Right cardiac atrium (tissue), 5 donors: ENCODE data around the gene HSPD1. TPM values are rescaled to one million over a fixed set of nuclear protein-coding genes. Genes with fewer than 3 reads are reported as not detected.

Experiments
- ATAC-seq, 2 donors: fragments of 200-7000 bp; cut with Tn5 transposase; one replicate each; pipeline versions ENCODE4 v1.8.0 to v1.9.1; 2020; ENCODE audit warnings: moderate library complexity in 2 of 2, mild to moderate bottlenecking in 1 of 2
- DNase-seq, 3 donors: peaks; one replicate each; pipeline ENCODE4 v3.0.0-alpha.2; 2020
- H3K27ac ChIP-seq: one replicate; pipeline ENCODE4 v1.5.1; 2013; ENCODE audit warnings: mild to moderate bottlenecking, low read length, control low read depth, moderate library complexity
- H3K27me3 ChIP-seq: one replicate; pipeline ENCODE4 v1.6.1; 2013; ENCODE audit not compliant: control insufficient read depth, insufficient read depth
- H3K4me1 ChIP-seq: one replicate; pipeline ENCODE4 v1.6.1; 2013; ENCODE audit warnings: low read length; ENCODE audit not compliant: control insufficient read depth, insufficient read depth
- H3K4me3 ChIP-seq: one replicate; pipeline ENCODE4 v1.5.1; 2013; ENCODE audit warnings: low read length, control low read depth
- H3K9me3 ChIP-seq: one replicate; pipeline ENCODE4 v1.6.1; 2013; ENCODE audit warnings: low read length; ENCODE audit not compliant: control insufficient read depth
- WGBS: extraction: QIAGEN DNeasy Blood & Tissue Kit; methylation state at CpG from one replicate; pipeline ENCODE4 v1.1.7; 2013; 5-methylcytosine and 5-hydroxymethylcytosine counted together
- intact Hi-C, 4 donors: fragments of 100-400 bp; cut with DNase I; formaldehyde crosslinking; loops; one replicate each; pipeline versions ENCODE4 v1.11.0 to v1.14.0; 2022 to 2023
- long read RNA-seq, 4 donors: library from polyadenylated mRNA; unstranded; transcript quantifications; one replicate each; pipeline ENCODE4 v2.0.0, GENCODE V29; 2020 to 2021
- polyA plus RNA-seq: library from polyadenylated mRNA; stranded (reverse); fragments of 200-250 nt; gene quantifications from one replicate; pipeline ENCODE4 v1.2.3, GENCODE V29; 2013
- total RNA-seq, 4 donors: library from RNA; stranded (reverse); fragmentation: NEBNext Ultra II Directional; extraction: Animal tissue kit (Norgen Biotek cat#: 25700); gene quantifications; one replicate each; pipeline ENCODE4 v1.2.1, GENCODE V29; 2021
- donor health status: healthy with polysubstance abuse.
- donor health status: DM: no; HTN: yes; CAD: no.
- donor health status: DM: no; HTN: no; CAD: no.
- donor health status: DM: no; HTN: yes; CAD: no; lungs with severe emphysema.
- donor health status: DM: yes; HTN: yes; CAD: no.

The HSPD1 gene
- total RNA-seq, result 100 to 1,000 TPM; 111 to 182 (median 159) TPM
- polyA plus RNA-seq, result 174 TPM
- long read RNA-seq, donor 1, transcript HSPD1-201 (12 exons, 2,299 nt), result minor isoform, 5 of 559 reads
- long read RNA-seq, donor 1, transcript HSPD1-202 (12 exons, 2,455 nt), result major isoform, 424 of 559 reads
- long read RNA-seq, donor 1, partial matches to known transcripts, result 87 of 559 reads
- long read RNA-seq, donor 1, other reads (novel, unspliced or antisense), result 43 of 559 reads
- long read RNA-seq, donor 2, transcript HSPD1-202 (12 exons, 2,455 nt), result major isoform, 160 of 195 reads
- long read RNA-seq, donor 2, partial matches to known transcripts, result 10 of 195 reads
- long read RNA-seq, donor 2, other reads (novel, unspliced or antisense), result 21 of 195 reads
- long read RNA-seq, donor 3, transcript HSPD1-202 (12 exons, 2,455 nt), result major isoform, 356 of 671 reads
- long read RNA-seq, donor 3, partial matches to known transcripts, result 273 of 671 reads
- long read RNA-seq, donor 3, other reads (novel, unspliced or antisense), result 40 of 671 reads
- long read RNA-seq, donor 4, transcript HSPD1-202 (12 exons, 2,455 nt), result major isoform, 169 of 205 reads
- long read RNA-seq, donor 4, transcript HSPD1-201 (12 exons, 2,299 nt), result minor isoform, 7 of 205 reads
- long read RNA-seq, donor 4, partial matches to known transcripts, result 3 of 205 reads
- long read RNA-seq, donor 4, other reads (novel, unspliced or antisense), result 25 of 205 reads

DNA sequence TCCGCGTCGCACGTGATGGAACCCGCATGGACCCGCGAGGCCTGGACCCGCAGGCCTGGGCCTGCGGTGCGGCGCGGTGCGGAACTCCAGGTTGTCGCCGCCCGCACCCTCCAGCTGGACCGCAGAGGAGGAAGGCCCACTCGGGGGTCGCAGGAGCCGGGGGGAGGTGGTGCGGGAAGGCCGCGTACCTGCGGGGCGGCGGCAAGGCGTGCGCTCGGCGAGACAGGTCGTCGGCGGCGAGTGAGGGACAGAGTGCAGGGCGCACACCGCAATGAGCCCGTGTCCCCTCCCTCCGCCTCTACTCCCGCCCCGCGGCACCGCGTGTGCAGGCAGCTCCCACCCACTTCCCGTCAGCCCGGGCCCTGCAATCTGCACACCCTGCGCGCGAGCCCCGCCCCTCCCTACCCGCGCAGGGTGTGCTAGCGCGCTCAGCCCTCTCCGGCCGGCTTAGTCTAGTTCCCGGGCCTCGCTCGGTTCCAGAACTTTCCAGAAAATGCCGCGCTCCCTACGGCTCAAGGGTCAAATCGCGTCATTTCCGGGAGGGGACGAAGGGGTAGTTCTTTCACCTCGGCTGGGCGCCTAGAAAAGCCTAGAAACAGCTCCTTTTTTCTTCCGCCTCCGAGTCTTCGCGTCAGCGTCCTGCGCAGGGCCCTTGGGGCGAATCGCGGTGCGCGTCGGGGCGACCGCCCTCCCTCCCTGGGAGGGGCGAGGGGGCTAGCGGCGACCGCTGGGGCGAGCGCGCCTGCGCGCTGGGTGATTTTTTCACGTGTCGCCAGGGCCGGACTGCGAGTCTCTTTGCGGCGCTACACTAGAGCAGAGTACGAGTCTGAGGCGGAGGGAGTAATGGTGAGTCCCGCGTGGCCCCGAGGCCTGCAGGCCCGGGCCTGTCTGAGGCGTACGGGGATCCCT lies at the start of gene HSPD1, which contains the start of gene HSPE1:
Gene HSPD1 (minus strand): TSS at position 247 of the 909 bp plus-strand sequence. CDS start 992 bp downstream, outside the sequence.
Gene HSPE1 (plus strand): TSS at position 786 of the 909 bp plus-strand sequence. CDS start 58 bp downstream, at position 844.
- Histone ChIP-seq H3K9me3 (no peaks in the 10 kb centered on the region), H3K27ac (peak within 1 kb of the TSS; percentile 91), H3K4me1 (peaks cover 4% of the 10 kb centered on the region), H3K27me3 (no peaks in the 10 kb centered on the region), H3K4me3 (peak within 1 kb of the TSS; percentile 81)
- intact Hi-C loops, result loop anchor here in 3 of 4 donors (10.0 kb wide), 2 partner anchors 85 to 95 kb away; no protein-coding TSS in a partner anchor
- WGBS, result under 1% methylated on average over 104 of the region's 104 CpGs
- DNase-seq (peak; percentile 98 to 99 (median 99)), ATAC-seq (peak; percentile 98)

DNA sequence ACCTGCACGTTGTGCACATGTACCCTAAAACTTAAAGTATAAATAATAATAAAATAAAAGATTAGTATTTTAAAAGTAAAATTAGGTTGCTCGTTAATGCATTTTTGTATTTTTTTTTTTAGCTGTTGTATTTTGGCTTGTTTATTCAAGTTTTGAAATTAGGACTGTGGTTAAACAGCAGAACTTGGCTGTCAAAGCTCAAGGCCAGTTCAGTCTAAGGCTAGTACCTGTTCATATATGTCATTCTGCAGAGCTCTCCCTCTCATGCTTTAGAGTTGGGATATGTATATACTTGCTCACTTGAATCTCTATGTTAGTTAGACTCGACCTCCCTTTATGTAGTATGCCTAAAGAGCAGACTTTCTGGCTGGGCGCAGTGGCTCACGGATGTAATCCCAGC lies 48.9 kb upstream of the HSPD1 start:
- DNase-seq (no peak), ATAC-seq (no peak)
- no peak overlapping the region for H3K27ac ChIP-seq
- no peak overlapping the region for H3K4me3 ChIP-seq
- WGBS, result 94% methylated on average over 5 of the region's 5 CpGs
- no peaks in the 10 kb centered on the region for H3K4me1 ChIP-seq
- no peaks in the 10 kb centered on the region for H3K9me3 ChIP-seq
- no peaks in the 10 kb centered on the region for H3K27me3 ChIP-seq
- intact Hi-C loops, result no loop called here

DNA sequence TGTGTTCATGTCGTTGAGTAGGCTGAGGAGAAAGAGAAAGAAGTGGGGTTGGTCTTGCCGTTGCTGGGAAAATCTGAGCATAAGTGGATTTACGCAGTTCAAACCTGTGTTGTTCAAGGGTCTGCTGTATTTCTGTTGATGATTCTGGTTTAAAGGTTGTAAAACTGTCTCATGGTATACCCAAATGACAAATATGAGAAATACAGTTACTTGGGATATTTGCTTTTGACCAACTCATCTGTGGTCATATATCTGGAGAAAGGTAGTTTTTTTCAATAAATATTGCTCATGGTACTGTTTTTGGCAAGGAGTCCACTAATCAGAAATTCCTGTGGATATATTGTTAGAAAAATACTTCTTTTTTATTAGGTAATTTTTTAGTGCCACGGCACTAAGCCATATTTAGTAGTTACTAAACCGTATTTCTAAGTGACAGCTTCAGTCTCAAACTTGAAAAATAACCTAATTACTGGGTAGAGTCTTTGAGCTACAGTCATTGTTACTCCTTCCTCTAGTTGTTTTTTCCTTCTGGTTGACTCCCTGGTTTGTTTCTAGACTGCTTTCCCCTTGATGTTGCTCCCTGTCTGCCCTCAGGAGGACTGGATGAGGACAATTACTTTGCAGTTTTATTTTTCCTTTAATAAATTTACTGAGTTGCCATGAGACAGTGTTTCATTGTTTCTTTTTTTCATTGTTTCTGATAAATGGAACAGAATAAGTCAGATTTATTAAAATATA lies 47.7 kb upstream of the HSPD1 start:
- Histone ChIP-seq H3K27ac (no peak overlapping the region), H3K27me3 (no peaks in the 10 kb centered on the region), H3K4me1 (no peaks in the 10 kb centered on the region), H3K4me3 (no peak overlapping the region), H3K9me3 (no peaks in the 10 kb centered on the region)
- WGBS, result 87% methylated on average over 5 of the region's 5 CpGs
- ATAC-seq, result no peak
- no peak for DNase-seq
- intact Hi-C loops, result no loop called here

DNA sequence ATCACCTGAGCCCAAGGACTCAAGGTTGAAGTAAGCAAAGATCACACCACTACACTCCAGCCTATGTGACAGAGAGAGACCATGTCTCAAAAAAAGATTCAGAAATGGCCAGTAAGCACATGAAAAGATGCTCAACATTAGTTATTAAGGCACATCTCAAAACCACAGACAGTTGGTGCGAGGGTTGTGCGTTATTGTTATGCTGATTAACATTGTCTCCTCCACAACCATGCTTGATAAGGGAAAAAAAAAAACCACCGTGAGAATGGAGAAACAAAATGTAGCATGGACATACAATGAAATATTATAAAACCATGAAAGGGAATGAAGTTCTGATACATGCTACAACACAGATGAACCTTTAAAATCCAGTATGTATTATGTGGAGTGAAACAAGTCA lies 43.6 kb upstream of the HSPD1 start:
- Histone ChIP-seq H3K27ac (no peak overlapping the region), H3K9me3 (no peaks in the 10 kb centered on the region), H3K27me3 (no peaks in the 10 kb centered on the region), H3K4me1 (peaks cover 2% of the 10 kb centered on the region), H3K4me3 (no peak overlapping the region)
- WGBS, result 93% methylated on average over 3 of the region's 3 CpGs
- DNase-seq, result no peak
- intact Hi-C loops, result no loop called here
- ATAC-seq, result no peak

DNA sequence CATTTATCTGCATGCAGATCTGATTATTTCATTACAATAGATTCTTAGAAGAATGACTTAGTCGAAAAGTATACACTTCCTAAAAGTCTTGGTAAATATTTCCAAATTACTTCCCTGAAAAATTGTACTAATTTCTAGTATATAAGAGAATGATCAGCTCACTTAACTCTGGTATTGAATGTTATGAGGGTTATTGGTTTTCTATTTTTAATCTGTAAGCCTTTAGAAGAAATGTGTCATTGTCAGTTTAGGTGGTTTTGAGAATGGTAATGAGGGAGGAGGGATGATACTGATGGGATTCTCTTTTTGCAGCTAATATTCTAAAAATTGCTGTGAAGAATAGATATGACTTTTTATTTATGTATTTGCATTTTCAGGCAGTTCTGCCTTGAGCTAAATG lies 40.1 kb upstream of the HSPD1 start:
- no peak overlapping the region for H3K27ac ChIP-seq
- no peaks in the 10 kb centered on the region for H3K27me3 ChIP-seq
- no peak overlapping the region for H3K4me3 ChIP-seq
- intact Hi-C loops, result no loop called here
- DNase-seq, result no peak
- H3K9me3 ChIP-seq, result no peaks in the 10 kb centered on the region
- H3K4me1 ChIP-seq, result peaks cover 2% of the 10 kb centered on the region
- 76% methylated on average over 1 of the region's 1 CpG for WGBS
- ATAC-seq, result no peak

DNA sequence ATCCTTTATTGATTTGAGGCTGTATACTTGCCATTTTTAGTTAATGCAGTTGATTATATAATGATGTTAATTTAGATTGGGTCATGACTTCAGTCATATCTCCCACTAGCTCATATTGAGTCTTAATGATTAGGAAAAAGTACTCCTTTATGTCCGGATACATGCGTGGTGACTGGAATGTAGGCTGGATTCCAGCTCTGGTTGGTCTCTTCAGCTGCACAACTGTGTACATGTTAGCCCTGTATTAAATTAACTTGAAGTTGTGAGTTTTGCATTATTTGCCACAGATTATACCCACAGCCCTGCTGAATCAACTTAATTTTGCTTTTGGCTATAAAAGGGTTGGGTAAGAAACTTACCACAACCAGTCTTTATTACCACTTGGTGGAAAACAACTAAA lies 38.8 kb upstream of the HSPD1 start:
- intact Hi-C loops, result no loop called here

DNA sequence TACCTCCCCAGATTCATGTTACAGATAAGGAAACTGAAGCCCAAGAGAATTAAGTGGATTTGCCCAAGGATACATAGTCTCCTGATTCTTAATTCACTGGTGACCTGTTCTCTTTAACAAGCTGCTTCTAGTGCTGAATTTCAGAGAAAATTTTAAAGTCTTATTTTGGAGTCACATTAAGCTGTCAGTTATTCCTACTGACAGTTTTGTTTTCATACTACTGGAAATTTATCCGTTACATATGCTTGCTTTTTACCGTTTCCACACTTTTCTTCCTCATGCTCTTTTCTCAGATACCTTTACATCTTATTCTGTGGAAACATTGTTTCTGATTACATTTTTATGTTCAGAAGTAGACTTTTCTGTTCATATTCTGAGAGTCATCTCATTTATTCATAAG lies 17.5 kb upstream of the HSPD1 start:
- H3K4me3 ChIP-seq, result peak overlapping the region; percentile 71
- no peaks in the 10 kb centered on the region for H3K9me3 ChIP-seq
- DNase-seq (no peak), ATAC-seq (no peak)
- H3K27me3 ChIP-seq, result no peaks in the 10 kb centered on the region
- intact Hi-C loops, result no loop called here
- 33% methylated on average over 2 of the region's 2 CpGs for WGBS
- H3K4me1 ChIP-seq, result no peaks in the 10 kb centered on the region
- no peak overlapping the region for H3K27ac ChIP-seq

More for the DNA sequence above, 38.8 kb upstream of the HSPD1 start:
- H3K4me1 ChIP-seq, result peaks cover 2% of the 10 kb centered on the region
- no peak overlapping the region for H3K4me3 ChIP-seq
- WGBS, result 25% methylated on average over 2 of the region's 2 CpGs
- ATAC-seq (peak in 1 of 2 donors; percentile 47), DNase-seq (no peak)
- no peaks in the 10 kb centered on the region for H3K9me3 ChIP-seq
- no peaks in the 10 kb centered on the region for H3K27me3 ChIP-seq
- H3K27ac ChIP-seq, result no peak overlapping the region

DNA sequence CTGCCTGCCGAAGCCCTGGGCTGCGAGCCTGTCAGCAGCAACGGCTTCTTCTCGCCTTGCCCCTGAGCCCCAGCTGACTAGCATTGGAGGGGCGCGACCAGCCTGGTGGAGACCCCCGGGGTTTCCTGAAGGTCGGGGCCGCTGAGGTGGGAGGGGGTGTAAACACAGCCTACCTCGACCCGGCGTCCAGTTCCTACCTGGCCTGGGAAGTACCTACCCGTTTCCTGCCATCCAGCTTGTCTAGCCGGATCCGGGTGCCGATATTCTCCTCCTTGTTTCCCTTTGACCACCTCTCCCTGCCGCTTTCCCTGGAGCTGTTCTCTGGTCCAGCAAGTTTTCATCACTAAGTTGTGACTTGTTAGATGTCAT lies 16.7 kb upstream of the HSPD1 start:
- ATAC-seq, result peak in 1 of 2 donors; percentile 41
- WGBS, result under 1% methylated on average over 17 of the region's 17 CpGs

DNA sequence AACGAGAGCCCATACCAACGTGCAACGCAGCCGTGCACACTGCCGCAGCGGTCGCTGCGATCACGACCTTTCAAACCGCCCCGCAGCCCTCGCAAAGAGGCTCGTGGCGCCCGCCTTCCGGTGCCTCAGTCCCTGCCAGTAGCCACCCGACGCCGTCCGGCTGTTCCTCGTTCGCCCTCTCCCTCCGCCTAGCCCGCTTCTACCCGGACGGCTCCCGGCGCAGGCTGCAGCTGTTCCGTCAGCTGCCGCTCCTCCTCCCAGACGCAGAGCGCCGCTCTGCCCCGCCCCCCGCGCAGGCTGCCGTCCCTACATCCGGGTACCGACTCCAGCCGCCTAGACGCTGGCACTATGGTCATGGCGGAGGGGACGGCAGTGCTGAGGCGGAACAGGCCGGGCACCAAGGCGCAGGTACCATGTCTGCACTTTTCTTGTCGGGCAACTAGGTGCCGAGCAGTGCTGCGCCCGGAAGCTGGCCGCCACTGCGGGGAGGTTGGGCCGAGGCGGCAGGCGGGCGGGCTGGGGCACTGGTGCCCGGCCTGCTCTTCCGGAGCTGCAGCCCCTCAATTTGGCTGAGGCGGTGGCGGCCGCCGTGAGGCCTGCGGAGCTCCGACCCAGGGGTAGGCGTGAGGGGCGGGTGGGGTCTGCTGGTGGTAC lies 16.2 kb upstream of the HSPD1 start, which contains the start of gene MOB4:
Gene MOB4 (plus strand): TSS at position 328 of the 654 bp plus-strand sequence. CDS start 21 bp downstream, at position 349.
- no peaks in the 10 kb centered on the region for H3K4me1 ChIP-seq
- no peaks in the 10 kb centered on the region for H3K9me3 ChIP-seq
- peak; percentile 96 to 99 (median 98) for DNase-seq
- H3K27ac ChIP-seq, result peak within 1 kb of the TSS; percentile 72
- WGBS, result under 1% methylated on average over 66 of the region's 66 CpGs
- peak within 1 kb of the TSS; percentile 71 for H3K4me3 ChIP-seq
- intact Hi-C loops, result no loop called here
- ATAC-seq, result peak; percentile 99
- no peaks in the 10 kb centered on the region for H3K27me3 ChIP-seq

More for the DNA sequence above, 16.7 kb upstream of the HSPD1 start:
- no peak for DNase-seq
- no peaks in the 10 kb centered on the region for H3K4me1 ChIP-seq
- H3K9me3 ChIP-seq, result no peaks in the 10 kb centered on the region
- peak overlapping the region; percentile 71 for H3K4me3 ChIP-seq
- no peaks in the 10 kb centered on the region for H3K27me3 ChIP-seq
- peak overlapping the region; percentile 65 for H3K27ac ChIP-seq
- intact Hi-C loops, result no loop called here
